DOHH2 (cell line): ENCODE measurements around the gene GLCE.

ENCODE experiments used
- EZH2phosphoT487 ChIP-seq: fragments of 200-600 bp; sonication (generic); IDR thresholded peaks from 2 replicates; pipeline ENCODE4 v1.6.1; 2017; ENCODE audit warnings: borderline replicate concordance, mild to moderate bottlenecking, antibody characterized with exemption, low read length, moderate library complexity, mixed read lengths
- TF ChIP-seq, protein P1 (sequence below): fragments of 200-600 bp; sonication (generic); IDR thresholded peaks from one replicate; pipeline ENCODE4 v1.5.1; 2014; ENCODE audit warnings: antibody characterized with exemption, mild to moderate bottlenecking, low read depth, low read length; ENCODE audit not compliant: poor library complexity, severe bottlenecking

DNA sequence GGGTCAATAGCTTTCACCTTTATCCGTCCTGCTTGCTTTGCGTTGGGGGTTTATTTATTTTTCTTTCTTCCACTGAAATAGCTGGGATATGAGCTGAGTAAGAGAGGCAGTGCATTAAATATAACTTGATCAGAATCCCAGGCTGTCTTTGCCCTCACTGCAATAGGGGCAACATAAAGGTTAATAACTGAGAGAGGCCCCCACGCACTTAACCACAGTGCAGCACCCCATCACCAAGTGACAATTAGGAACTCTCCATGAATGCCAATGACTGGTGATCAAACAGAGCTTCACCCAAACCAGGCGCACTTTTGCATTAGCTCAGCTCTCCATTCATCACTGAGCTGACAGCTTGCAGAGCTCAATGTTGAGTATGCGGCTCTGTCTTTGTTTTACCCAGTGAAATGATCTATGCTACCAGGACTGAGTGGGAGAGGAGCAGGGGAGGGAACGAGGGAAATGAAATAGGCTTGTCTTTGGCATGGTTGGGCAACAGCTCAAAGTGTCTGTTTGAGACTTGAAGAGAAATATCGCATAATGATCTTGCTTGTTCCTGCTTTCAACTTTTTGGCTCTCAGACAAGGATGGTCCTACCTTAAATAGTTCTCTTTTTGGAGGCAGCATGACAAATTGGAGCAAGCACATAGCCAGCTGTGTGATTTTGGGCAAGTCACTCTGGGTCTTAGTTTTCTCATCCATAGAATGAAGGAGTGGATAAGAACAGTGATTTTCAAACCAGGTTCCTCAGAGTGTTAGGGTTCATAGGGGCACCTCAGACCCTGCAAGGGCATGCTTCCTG is 14.5 kb upstream of the GLCE start:
- TF ChIP-seq, protein P1, sequence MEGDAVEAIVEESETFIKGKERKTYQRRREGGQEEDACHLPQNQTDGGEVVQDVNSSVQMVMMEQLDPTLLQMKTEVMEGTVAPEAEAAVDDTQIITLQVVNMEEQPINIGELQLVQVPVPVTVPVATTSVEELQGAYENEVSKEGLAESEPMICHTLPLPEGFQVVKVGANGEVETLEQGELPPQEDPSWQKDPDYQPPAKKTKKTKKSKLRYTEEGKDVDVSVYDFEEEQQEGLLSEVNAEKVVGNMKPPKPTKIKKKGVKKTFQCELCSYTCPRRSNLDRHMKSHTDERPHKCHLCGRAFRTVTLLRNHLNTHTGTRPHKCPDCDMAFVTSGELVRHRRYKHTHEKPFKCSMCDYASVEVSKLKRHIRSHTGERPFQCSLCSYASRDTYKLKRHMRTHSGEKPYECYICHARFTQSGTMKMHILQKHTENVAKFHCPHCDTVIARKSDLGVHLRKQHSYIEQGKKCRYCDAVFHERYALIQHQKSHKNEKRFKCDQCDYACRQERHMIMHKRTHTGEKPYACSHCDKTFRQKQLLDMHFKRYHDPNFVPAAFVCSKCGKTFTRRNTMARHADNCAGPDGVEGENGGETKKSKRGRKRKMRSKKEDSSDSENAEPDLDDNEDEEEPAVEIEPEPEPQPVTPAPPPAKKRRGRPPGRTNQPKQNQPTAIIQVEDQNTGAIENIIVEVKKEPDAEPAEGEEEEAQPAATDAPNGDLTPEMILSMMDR: no peak
- no peak for TF ChIP-seq EZH2phosphoT487
